Loucy (cell line): ENCODE measurements around the gene BEND7.

ENCODE experiments used
- H2AFZ ChIP-seq: fragments of 200-600 bp; sonication (generic); 2 replicates; pipeline ENCODE4 v1.6.0; 2016; ENCODE audit warnings: antibody characterized with exemption, mild to moderate bottlenecking, low read length, moderate library complexity
- H3F3A ChIP-seq: fragments of 200-600 bp; 2 replicates; pipeline ENCODE4 v1.6.0; 2016; ENCODE audit warnings: antibody characterized with exemption, low read depth, mild to moderate bottlenecking
- H3K27me3 ChIP-seq: fragments of 200-600 bp; sonication (generic); 2 replicates; pipeline ENCODE4 v1.6.1; 2014; ENCODE audit warnings: low read length, mild to moderate bottlenecking; ENCODE audit not compliant: insufficient read depth, poor library complexity, severe bottlenecking
- H3K36me3 ChIP-seq: fragments of 200-600 bp; sonication (generic); 2 replicates; pipeline ENCODE4 v1.6.1; 2016; ENCODE audit warnings: low read length; ENCODE audit not compliant: insufficient read depth
- H3K4me1 ChIP-seq: fragments of 200-600 bp; sonication (generic); 2 replicates; pipeline ENCODE4 v1.5.1; 2014; ENCODE audit warnings: low read length, mild to moderate bottlenecking; ENCODE audit not compliant: insufficient read depth, poor library complexity, severe bottlenecking
- H3K4me2 ChIP-seq: fragments of 200-600 bp; sonication (generic); 2 replicates; pipeline ENCODE4 v1.6.0; 2014; ENCODE audit warnings: antibody characterized with exemption, low read length, low read depth, mild to moderate bottlenecking; ENCODE audit not compliant: poor library complexity, severe bottlenecking
- H3K4me3 ChIP-seq: fragments of 200-600 bp; sonication (generic); 2 replicates; pipeline ENCODE4 v1.5.1; 2014; ENCODE audit warnings: low read length, mild to moderate bottlenecking, mixed read lengths; ENCODE audit not compliant: poor library complexity, severe bottlenecking
- H3K79me2 ChIP-seq: fragments of 200-600 bp; sonication (generic); 2 replicates; pipeline ENCODE4 v1.6.1; 2014; ENCODE audit warnings: low read length; ENCODE audit not compliant: insufficient read depth
- H3K9ac ChIP-seq: fragments of 200-600 bp; sonication (generic); 2 replicates; pipeline ENCODE4 v1.6.0; 2014; ENCODE audit warnings: mild to moderate bottlenecking, low read depth, low read length, moderate library complexity; ENCODE audit not compliant: poor library complexity, severe bottlenecking
- H3K9me2 ChIP-seq: fragments of 200-600 bp; sonication (generic); replicated peaks from 2 replicates; pipeline ENCODE4 v1.6.1; 2016; ENCODE audit warnings: low read depth, low read length, mixed read lengths
- H3K9me3 ChIP-seq: fragments of 200-600 bp; sonication (generic); 2 replicates; pipeline ENCODE4 v1.6.1; 2014; ENCODE audit warnings: mild to moderate bottlenecking, antibody characterized with exemption, low read length, low read depth; ENCODE audit not compliant: insufficient read depth
- H4K20me1 ChIP-seq: fragments of 200-600 bp; sonication (generic); 2 replicates; pipeline ENCODE4 v1.6.0; 2014; ENCODE audit warnings: antibody characterized with exemption, low read length, mild to moderate bottlenecking; ENCODE audit not compliant: insufficient read depth, poor library complexity, severe bottlenecking
- CTCF ChIP-seq: fragments of 200-600 bp; sonication (generic); conservative IDR thresholded peaks from 2 replicates; pipeline ENCODE4 v1.5.1; 2014; ENCODE audit warnings: mild to moderate bottlenecking, antibody characterized with exemption, low read length
- EZH2phosphoT487 ChIP-seq: fragments of 200-600 bp; IDR thresholded peaks from 2 replicates; pipeline ENCODE4 v1.6.1; 2018; ENCODE audit warnings: antibody characterized with exemption, mild to moderate bottlenecking, moderate library complexity, borderline replicate concordance

Gene BEND7

GRCh38 chr10:13527864-13528122 lies 1.0 kb downstream of the BEND7 start:
- H3K4me3 ChIP-seq, result no peak overlapping the region
- no peaks in the 10 kb centered on the region for H4K20me1 ChIP-seq
- H3K9me2 ChIP-seq, result no peaks in the 10 kb centered on the region
- no peak overlapping the region for H3K4me2 ChIP-seq
- H3K27me3 ChIP-seq, result no peaks in the 10 kb centered on the region
- no peaks in the 10 kb centered on the region for H3K36me3 ChIP-seq
- no peak overlapping the region for H2AFZ ChIP-seq
- no peaks in the 10 kb centered on the region for H3K4me1 ChIP-seq
- H3F3A ChIP-seq, result no peaks in the 10 kb centered on the region
- no peaks in the 10 kb centered on the region for H3K9me3 ChIP-seq
- no peaks in the 10 kb centered on the region for H3K79me2 ChIP-seq
- TF ChIP-seq EZH2phosphoT487 (no peak), CTCF (no peak)
- no peak overlapping the region for H3K9ac ChIP-seq

GRCh38 chr10:13526948-13527863 lies 1.6 kb downstream of the BEND7 start:
- Histone ChIP-seq H3K79me2 (no peaks in the 10 kb centered on the region), H3K4me2 (no peak overlapping the region), H3K36me3 (no peaks in the 10 kb centered on the region), H3K9ac (no peak overlapping the region), H3K27me3 (no peaks in the 10 kb centered on the region), H2AFZ (no peak overlapping the region), H3F3A (no peaks in the 10 kb centered on the region), H3K9me2 (no peaks in the 10 kb centered on the region), H3K4me1 (no peaks in the 10 kb centered on the region), H3K4me3 (no peak overlapping the region), H4K20me1 (no peaks in the 10 kb centered on the region), H3K9me3 (no peaks in the 10 kb centered on the region)
- TF ChIP-seq EZH2phosphoT487 (no peak), CTCF (no peak)

GRCh38 chr10:13525663-13526062 lies 3.2 kb downstream of the BEND7 start:
- no peaks in the 10 kb centered on the region for H4K20me1 ChIP-seq
- no peaks in the 10 kb centered on the region for H3F3A ChIP-seq
- H3K36me3 ChIP-seq, result no peaks in the 10 kb centered on the region
- no peaks in the 10 kb centered on the region for H3K9me3 ChIP-seq
- no peak for TF ChIP-seq CTCF
- TF ChIP-seq EZH2phosphoT487, result no peak
- H3K9ac ChIP-seq, result no peak overlapping the region
- H3K4me3 ChIP-seq, result no peak overlapping the region
- no peak overlapping the region for H2AFZ ChIP-seq
- no peaks in the 10 kb centered on the region for H3K79me2 ChIP-seq
- H3K4me1 ChIP-seq, result no peaks in the 10 kb centered on the region
- no peaks in the 10 kb centered on the region for H3K27me3 ChIP-seq
- H3K9me2 ChIP-seq, result no peaks in the 10 kb centered on the region
- no peak overlapping the region for H3K4me2 ChIP-seq
